Neutrophil (primary cell): ENCODE data around the gene MMAB.

Experiments
- H3K27ac ChIP-seq: fragments of 200-600 bp; sonication (generic); 2 replicates; pipeline ENCODE4 v1.5.1; 2016; ENCODE audit warnings: mild to moderate bottlenecking, moderate library complexity
- H3K27me3 ChIP-seq: fragments of 200-600 bp; sonication (generic); 2 replicates; pipeline ENCODE4 v1.6.0; 2016; ENCODE audit warnings: mild to moderate bottlenecking
- H3K36me3 ChIP-seq: fragments of 200-600 bp; sonication (generic); 2 replicates; pipeline ENCODE4 v1.5.1; 2017
- H3K4me1 ChIP-seq, 2 experiments: fragments of 200-600 bp in 1 of 2; sonication (generic) in 1 of 2; 1 replicate in 1 of 2; 2 replicates in 1 of 2; pipeline versions ENCODE4 v1.5.1 to v1.6.1; 2013 to 2016; ENCODE audit warnings: low read depth in 1 of 2, low read length in 1 of 2, mild to moderate bottlenecking in 1 of 2, moderate library complexity in 1 of 2; ENCODE audit not compliant: control insufficient read depth in 1 of 2, insufficient read depth in 1 of 2
- H3K4me3 ChIP-seq, 2 experiments: fragments of 200-600 bp in 1 of 2; sonication (generic) in 1 of 2; 1 replicate in 1 of 2; 2 replicates in 1 of 2; pipeline ENCODE4 v1.5.1; 2013 to 2016; ENCODE audit warnings: low read depth in 1 of 2, low read length in 1 of 2, mild to moderate bottlenecking in 1 of 2, moderate library complexity in 1 of 2
- H3K9me3 ChIP-seq: fragments of 200-600 bp; sonication (generic); 2 replicates; pipeline ENCODE4 v1.5.1; 2016
- CTCF ChIP-seq: fragments of 200-600 bp; sonication (generic); IDR thresholded peaks from 2 replicates; pipeline ENCODE4 v1.5.1; 2016; ENCODE audit warnings: antibody characterized with exemption

MMAB gene

GRCh38 chr12:109563291-109564284 lies 9.7 kb downstream of the MMAB start:
- Histone ChIP-seq H3K4me1 (no peaks in the 10 kb centered on the region), H3K27ac (no peak overlapping the region), H3K4me3 (no peak overlapping the region), H3K9me3 (no peaks in the 10 kb centered on the region), H3K36me3 (no peaks in the 10 kb centered on the region), H3K27me3 (no peaks in the 10 kb centered on the region)
- TF ChIP-seq CTCF: no peak

GRCh38 chr12:109562871-109563270 lies 10.4 kb downstream of the MMAB start:
- Histone ChIP-seq H3K4me3 (no peak overlapping the region), H3K4me1 (no peaks in the 10 kb centered on the region), H3K27ac (no peak overlapping the region), H3K27me3 (no peaks in the 10 kb centered on the region), H3K9me3 (no peaks in the 10 kb centered on the region), H3K36me3 (no peaks in the 10 kb centered on the region)
- no peak for TF ChIP-seq CTCF

- Histone ChIP-seq H3K27me3 (no peaks in the 10 kb centered on the region), H3K9me3 (no peaks in the 10 kb centered on the region), H3K27ac (no peak overlapping the region), H3K4me3 (no peak overlapping the region), H3K4me1 (no peaks in the 10 kb centered on the region), H3K36me3 (no peaks in the 10 kb centered on the region)
- no peak for TF ChIP-seq CTCF
Observed at GRCh38 chr12:109561711-109562030, 11.6 kb downstream of the MMAB start.

GRCh38 chr12:109560867-109561710 lies 12.2 kb downstream of the MMAB start:
- Histone ChIP-seq H3K4me3 (no peak overlapping the region), H3K9me3 (no peaks in the 10 kb centered on the region), H3K36me3 (no peaks in the 10 kb centered on the region), H3K4me1 (no peaks in the 10 kb centered on the region), H3K27ac (no peak overlapping the region), H3K27me3 (no peaks in the 10 kb centered on the region)
- TF ChIP-seq CTCF: no peak

GRCh38 chr12:109559601-109560000 lies 13.7 kb downstream of the MMAB start:
- no peak for TF ChIP-seq CTCF
- no peaks in the 10 kb centered on the region for H3K4me1 ChIP-seq
- H3K36me3 ChIP-seq: no peaks in the 10 kb centered on the region
- H3K27ac ChIP-seq: no peak overlapping the region
- no peaks in the 10 kb centered on the region for H3K9me3 ChIP-seq
- H3K4me3 ChIP-seq: no peak overlapping the region
- H3K27me3 ChIP-seq: peaks cover 2% of the 10 kb centered on the region
